WTC11 (cell line): ENCODE results near the gene HOXC5. TPM values are rescaled to one million over a fixed set of nuclear protein-coding genes. Genes with fewer than 3 reads are reported as not detected.

Experiments
- ATAC-seq: fragments of 200-7000 bp; cut with Tn5 transposase; 2 replicates; pipeline ENCODE4 v1.10.0; 2021; ENCODE audit warnings: mild to moderate bottlenecking, moderate library complexity
- CTCF ChIA-PET: fragments of 300-600 bp; sonication (Branson Sonifier 250); formaldehyde crosslinking; loops from one replicate; lab custom pipeline; 2021; ENCODE audit warnings: antibody characterized with exemption; lab: Charles Lee
- POLR2A ChIA-PET: fragments of 350-600 bp; sonication (Branson Sonifier 250); formaldehyde crosslinking; loops from one replicate; lab custom pipeline; 2021; ENCODE audit warnings: antibody characterized with exemption; lab: Charles Lee
- DNase-seq: peaks from one replicate; pipeline ENCODE4 v3.0.0; 2021; ENCODE audit warnings: low spot score
- H3K27ac Mint-ChIP-seq: 2 replicates; pipeline ENCODE4 v1.8.0; 2021; ENCODE audit warnings: mixed read lengths
- H3K27me3 Mint-ChIP-seq: 2 replicates; pipeline ENCODE4 v1.8.0; 2021; ENCODE audit warnings: low read depth, mild to moderate bottlenecking, moderate library complexity, mixed read lengths
- H3K36me3 Mint-ChIP-seq: 2 replicates; pipeline ENCODE4 v1.8.0; 2021; ENCODE audit warnings: mixed read lengths
- H3K4me1 Mint-ChIP-seq: 2 replicates; pipeline ENCODE4 v1.8.0; 2022; ENCODE audit warnings: mixed read lengths
- H3K4me3 Mint-ChIP-seq: 2 replicates; pipeline ENCODE4 v1.8.0; 2021; ENCODE audit warnings: mild to moderate bottlenecking, moderate library complexity, mixed read lengths
- H3K9me3 Mint-ChIP-seq: 2 replicates; pipeline ENCODE4 v1.8.0; 2021; ENCODE audit warnings: mixed read lengths
- FOXJ3 ChIP-seq: sonication (generic); formaldehyde crosslinking; IDR thresholded peaks from 2 replicates; pipeline ENCODE4 v1.9.0; 2021; ENCODE audit warnings: missing genetic modification reagents, mild to moderate bottlenecking, borderline replicate concordance
- FOXP1 ChIP-seq: sonication (generic); formaldehyde crosslinking; IDR thresholded peaks from 2 replicates; pipeline ENCODE4 v1.8.0; 2022; ENCODE audit warnings: missing genetic modification reagents, mild to moderate bottlenecking, moderate library complexity, borderline replicate concordance
- JAZF1 ChIP-seq: fragments of 250-450 bp; sonication (Bioruptor Pico); IDR thresholded peaks from 2 replicates; pipeline ENCODE4 v1.9.0; 2021; ENCODE audit warnings: moderate library complexity, mild to moderate bottlenecking, inconsistent platforms
- JUN ChIP-seq: sonication (generic); formaldehyde crosslinking; IDR thresholded peaks from 2 replicates; pipeline ENCODE4 v1.8.0; 2023; ENCODE audit warnings: mild to moderate bottlenecking, missing genetic modification reagents
- NFATC4 ChIP-seq: fragments of 250-450 bp; sonication (Bioruptor Pico); IDR thresholded peaks from 2 replicates; pipeline ENCODE4 v1.9.0; 2021; ENCODE audit warnings: mild to moderate bottlenecking
- NR3C1 ChIP-seq: sonication (generic); formaldehyde crosslinking; conservative IDR thresholded peaks from 2 replicates; pipeline ENCODE4 v1.8.1; 2023; ENCODE audit warnings: low read depth, mild to moderate bottlenecking, missing genetic modification reagents
- TCF7 ChIP-seq: sonication (generic); formaldehyde crosslinking; IDR thresholded peaks from 2 replicates; pipeline ENCODE4 v1.8.0; 2022; ENCODE audit warnings: mild to moderate bottlenecking, low read depth, missing genetic modification reagents, moderate library complexity
- TEAD4 ChIP-seq: sonication (generic); formaldehyde crosslinking; IDR thresholded peaks from 2 replicates; pipeline ENCODE4 v1.8.0; 2022; ENCODE audit warnings: mild to moderate bottlenecking, missing genetic modification reagents
- ZNF219 ChIP-seq: sonication (generic); formaldehyde crosslinking; IDR thresholded peaks from 2 replicates; pipeline ENCODE4 v1.8.0; 2023; ENCODE audit warnings: missing genetic modification reagents, mild to moderate bottlenecking, borderline replicate concordance
- ZNF416 ChIP-seq: fragments of 250-450 bp; sonication (Bioruptor Pico); IDR thresholded peaks from 2 replicates; pipeline ENCODE4 v1.9.0; 2021; ENCODE audit warnings: mild to moderate bottlenecking, inconsistent platforms
- total RNA-seq: library from RNA; stranded (reverse); gene quantifications from 3 replicates; pipeline ENCODE4 v1.2.3, GENCODE V29; 2021
- TF ChIP-seq, protein P1 (sequence below): sonication (generic); formaldehyde crosslinking; IDR thresholded peaks from 2 replicates; pipeline ENCODE4 v1.8.0; 2022; ENCODE audit warnings: missing genetic modification reagents
- TF ChIP-seq, protein P2 (sequence below): sonication (generic); formaldehyde crosslinking; IDR thresholded peaks from 2 replicates; pipeline ENCODE4 v1.8.1; 2023; ENCODE audit warnings: mild to moderate bottlenecking, missing genetic modification reagents
- TF ChIP-seq, protein P3 (sequence below): sonication (generic); formaldehyde crosslinking; IDR thresholded peaks from 2 replicates; pipeline ENCODE4 v1.8.0; 2022; ENCODE audit warnings: mild to moderate bottlenecking, missing genetic modification reagents
- TF ChIP-seq, protein P4 (sequence below): sonication (generic); formaldehyde crosslinking; IDR thresholded peaks from 2 replicates; pipeline ENCODE4 v1.8.0; 2022; ENCODE audit warnings: mild to moderate bottlenecking, missing genetic modification reagents
- TF ChIP-seq, protein P5 (sequence below): sonication (generic); formaldehyde crosslinking; IDR thresholded peaks from 2 replicates; pipeline ENCODE4 v1.8.0; 2023; ENCODE audit warnings: mild to moderate bottlenecking, missing genetic modification reagents
- TF ChIP-seq, protein P6 (sequence below): sonication (generic); formaldehyde crosslinking; IDR thresholded peaks from 2 replicates; pipeline ENCODE4 v1.8.1; 2023; ENCODE audit warnings: mild to moderate bottlenecking, missing genetic modification reagents

Gene HOXC5
- total RNA-seq, 1 experiment from 2014 or later: not detected

DNA sequence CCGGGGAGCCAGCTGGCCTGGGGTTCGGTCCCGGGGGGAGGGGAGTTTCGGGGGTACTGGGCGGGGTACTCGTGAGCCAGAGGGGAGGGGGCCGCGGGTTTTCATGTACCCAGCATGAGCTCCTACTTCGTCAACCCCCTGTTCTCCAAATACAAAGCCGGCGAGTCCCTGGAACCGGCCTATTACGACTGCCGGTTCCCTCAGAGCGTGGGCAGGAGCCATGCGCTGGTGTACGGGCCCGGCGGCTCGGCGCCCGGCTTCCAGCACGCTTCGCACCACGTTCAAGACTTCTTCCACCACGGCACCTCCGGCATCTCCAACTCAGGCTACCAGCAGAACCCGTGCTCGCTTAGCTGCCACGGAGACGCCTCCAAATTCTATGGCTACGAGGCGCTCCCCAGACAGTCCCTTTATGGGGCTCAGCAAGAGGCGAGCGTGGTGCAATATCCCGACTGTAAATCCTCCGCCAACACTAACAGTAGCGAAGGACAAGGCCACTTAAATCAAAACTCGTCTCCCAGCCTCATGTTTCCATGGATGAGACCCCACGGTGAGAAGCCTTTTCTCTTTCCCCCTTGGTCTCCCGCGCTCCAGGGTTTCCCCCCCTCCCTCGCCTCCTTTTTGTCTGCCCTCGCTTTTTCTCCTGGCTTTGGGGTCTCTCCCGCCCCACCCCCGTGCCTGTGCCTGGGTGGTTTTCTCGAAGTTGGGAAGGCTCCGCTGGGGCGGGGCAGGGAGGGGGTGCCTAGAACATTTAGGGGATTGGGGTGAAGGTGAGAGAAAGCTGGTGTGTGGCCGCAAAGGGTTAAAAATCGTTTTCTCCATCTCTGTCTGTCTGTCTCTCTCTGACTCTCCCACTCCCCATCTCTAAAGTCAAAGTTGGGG, 23.4 kb upstream of the HOXC5 start:
- no peak for TF ChIP-seq NR3C1 (CRISPR knock-in tag)
- TF ChIP-seq, protein P1, sequence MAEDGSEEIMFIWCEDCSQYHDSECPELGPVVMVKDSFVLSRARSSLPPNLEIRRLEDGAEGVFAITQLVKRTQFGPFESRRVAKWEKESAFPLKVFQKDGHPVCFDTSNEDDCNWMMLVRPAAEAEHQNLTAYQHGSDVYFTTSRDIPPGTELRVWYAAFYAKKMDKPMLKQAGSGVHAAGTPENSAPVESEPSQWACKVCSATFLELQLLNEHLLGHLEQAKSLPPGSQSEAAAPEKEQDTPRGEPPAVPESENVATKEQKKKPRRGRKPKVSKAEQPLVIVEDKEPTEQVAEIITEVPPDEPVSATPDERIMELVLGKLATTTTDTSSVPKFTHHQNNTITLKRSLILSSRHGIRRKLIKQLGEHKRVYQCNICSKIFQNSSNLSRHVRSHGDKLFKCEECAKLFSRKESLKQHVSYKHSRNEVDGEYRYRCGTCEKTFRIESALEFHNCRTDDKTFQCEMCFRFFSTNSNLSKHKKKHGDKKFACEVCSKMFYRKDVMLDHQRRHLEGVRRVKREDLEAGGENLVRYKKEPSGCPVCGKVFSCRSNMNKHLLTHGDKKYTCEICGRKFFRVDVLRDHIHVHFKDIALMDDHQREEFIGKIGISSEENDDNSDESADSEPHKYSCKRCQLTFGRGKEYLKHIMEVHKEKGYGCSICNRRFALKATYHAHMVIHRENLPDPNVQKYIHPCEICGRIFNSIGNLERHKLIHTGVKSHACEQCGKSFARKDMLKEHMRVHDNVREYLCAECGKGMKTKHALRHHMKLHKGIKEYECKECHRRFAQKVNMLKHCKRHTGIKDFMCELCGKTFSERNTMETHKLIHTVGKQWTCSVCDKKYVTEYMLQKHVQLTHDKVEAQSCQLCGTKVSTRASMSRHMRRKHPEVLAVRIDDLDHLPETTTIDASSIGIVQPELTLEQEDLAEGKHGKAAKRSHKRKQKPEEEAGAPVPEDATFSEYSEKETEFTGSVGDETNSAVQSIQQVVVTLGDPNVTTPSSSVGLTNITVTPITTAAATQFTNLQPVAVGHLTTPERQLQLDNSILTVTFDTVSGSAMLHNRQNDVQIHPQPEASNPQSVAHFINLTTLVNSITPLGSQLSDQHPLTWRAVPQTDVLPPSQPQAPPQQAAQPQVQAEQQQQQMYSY: no peak
- TF ChIP-seq, protein P2, sequence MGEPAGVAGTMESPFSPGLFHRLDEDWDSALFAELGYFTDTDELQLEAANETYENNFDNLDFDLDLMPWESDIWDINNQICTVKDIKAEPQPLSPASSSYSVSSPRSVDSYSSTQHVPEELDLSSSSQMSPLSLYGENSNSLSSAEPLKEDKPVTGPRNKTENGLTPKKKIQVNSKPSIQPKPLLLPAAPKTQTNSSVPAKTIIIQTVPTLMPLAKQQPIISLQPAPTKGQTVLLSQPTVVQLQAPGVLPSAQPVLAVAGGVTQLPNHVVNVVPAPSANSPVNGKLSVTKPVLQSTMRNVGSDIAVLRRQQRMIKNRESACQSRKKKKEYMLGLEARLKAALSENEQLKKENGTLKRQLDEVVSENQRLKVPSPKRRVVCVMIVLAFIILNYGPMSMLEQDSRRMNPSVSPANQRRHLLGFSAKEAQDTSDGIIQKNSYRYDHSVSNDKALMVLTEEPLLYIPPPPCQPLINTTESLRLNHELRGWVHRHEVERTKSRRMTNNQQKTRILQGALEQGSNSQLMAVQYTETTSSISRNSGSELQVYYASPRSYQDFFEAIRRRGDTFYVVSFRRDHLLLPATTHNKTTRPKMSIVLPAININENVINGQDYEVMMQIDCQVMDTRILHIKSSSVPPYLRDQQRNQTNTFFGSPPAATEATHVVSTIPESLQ (CRISPR knock-in tag): no peak
- ATAC-seq (no peak), DNase-seq (no peak)
- POLR2A ChIA-PET: interaction anchor here (0.7 kb wide), 1 partner anchor 19 kb away, joined by 3 read pairs; the partner anchor contains the start of gene HOXC6
- no peaks in the 10 kb centered on the region for H3K36me3 Mint-ChIP-seq
- no peak overlapping the region for H3K27ac Mint-ChIP-seq
- peaks cover 25% of the 10 kb centered on the region for H3K4me1 Mint-ChIP-seq
- no peaks in the 10 kb centered on the region for H3K9me3 Mint-ChIP-seq
- peak overlapping the region; percentile 35 for H3K4me3 Mint-ChIP-seq
- CTCF ChIA-PET: interaction anchor here (0.6 to 10.8 kb wide), 24 partner anchors 8 to 381 kb away, joined by 3 to 107 read pairs (median 5); partner anchors contain the start of genes HOXC10, HOXC11, HOXC5 and HOXC6
- H3K27me3 Mint-ChIP-seq: peaks cover 100% of the 10 kb centered on the region

DNA sequence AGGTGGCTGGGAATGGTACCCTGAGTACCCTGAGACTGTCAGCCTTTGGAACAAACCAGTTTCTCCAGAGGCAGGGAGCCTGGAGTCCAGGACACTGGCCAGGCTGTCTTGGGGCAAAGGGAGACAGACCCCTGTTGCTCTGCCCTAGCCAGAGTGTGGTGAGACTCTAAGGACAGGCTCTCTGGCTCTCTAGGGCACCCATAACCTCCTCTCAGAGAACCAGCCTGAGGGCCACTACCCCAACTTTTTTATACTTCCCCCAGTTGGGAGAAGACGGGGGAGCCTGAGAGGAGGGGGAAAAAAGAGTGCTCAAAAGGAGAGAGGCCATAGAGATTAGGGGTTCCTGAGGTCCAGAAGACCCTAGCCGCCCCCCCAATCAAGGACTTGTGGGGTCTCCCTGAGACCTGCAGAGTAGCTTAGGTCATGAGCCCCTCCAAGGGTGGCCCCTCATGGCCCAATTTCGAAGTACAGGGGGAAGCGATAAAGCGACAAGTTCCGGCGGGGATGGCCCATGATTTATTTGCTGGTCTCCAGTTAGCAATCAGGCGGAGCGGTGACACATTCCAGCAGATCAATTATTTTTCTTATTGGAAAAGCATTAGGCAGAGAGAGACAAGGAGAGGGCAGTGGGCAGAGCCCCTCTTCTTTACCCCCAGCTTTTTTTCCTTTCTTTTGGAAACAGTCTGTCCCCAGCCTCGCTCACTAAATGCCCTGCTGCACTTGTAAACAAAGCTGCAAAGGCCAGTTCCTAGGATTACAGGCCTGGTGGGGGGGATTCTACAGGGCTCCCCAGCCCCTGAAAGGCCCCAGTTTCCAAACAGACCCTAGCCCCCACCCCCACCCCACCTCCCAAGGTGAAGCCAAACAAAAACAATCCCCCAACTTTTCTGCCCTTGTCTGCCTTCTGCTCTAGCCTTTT, 22.5 kb upstream of the HOXC5 start:
- ChIA-PET POLR2A (no interaction called here), CTCF (interaction anchor here (1.0 to 1.6 kb wide), 4 partner anchors 11 to 181 kb away, joined by 3 to 6 read pairs (median 4); partner anchors contain the start of gene HOXC13)
- ATAC-seq: no peak
- Mint-ChIP-seq H3K27me3 (peaks cover 100% of the 10 kb centered on the region), H3K27ac (no peak overlapping the region)
- no peak for DNase-seq
- no peak for TF ChIP-seq JUN (CRISPR knock-in tag)
- TF ChIP-seq, all 79 proteins: peak for 0
- no peaks in the 10 kb centered on the region for H3K36me3 Mint-ChIP-seq
- peaks cover 28% of the 10 kb centered on the region for H3K4me1 Mint-ChIP-seq
- no peaks in the 10 kb centered on the region for H3K9me3 Mint-ChIP-seq
- H3K4me3 Mint-ChIP-seq: no peak overlapping the region

DNA sequence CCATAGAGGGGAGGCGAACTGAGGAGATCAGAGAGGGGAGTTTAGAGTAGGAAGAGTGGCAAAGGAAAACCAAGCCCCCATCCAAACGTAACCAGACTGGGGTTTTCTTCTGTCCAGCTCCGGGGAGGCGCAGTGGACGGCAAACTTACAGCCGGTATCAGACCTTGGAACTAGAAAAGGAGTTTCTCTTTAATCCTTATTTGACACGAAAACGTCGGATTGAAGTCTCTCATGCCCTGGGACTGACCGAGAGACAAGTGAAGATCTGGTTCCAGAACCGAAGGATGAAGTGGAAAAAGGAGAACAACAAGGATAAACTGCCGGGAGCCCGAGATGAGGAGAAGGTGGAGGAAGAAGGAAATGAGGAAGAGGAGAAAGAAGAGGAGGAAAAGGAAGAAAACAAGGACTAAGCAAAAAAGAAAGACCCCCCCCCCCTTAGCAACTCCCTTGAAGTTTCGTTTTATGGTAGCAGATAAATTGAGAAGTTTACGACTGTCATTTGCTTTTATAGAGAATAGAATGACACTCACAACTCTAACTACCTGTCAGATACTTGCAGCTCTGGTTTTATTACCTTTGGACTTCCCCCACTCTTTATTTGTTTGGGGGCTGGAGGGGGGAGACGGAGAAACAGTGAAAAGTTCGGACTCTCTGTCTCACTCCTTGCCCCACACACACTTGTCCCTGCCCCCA, 21.7 kb upstream of the HOXC5 start:
- peaks cover 26% of the 10 kb centered on the region for H3K4me1 Mint-ChIP-seq
- H3K36me3 Mint-ChIP-seq: no peaks in the 10 kb centered on the region
- no peak for DNase-seq
- H3K4me3 Mint-ChIP-seq: no peak overlapping the region
- H3K27me3 Mint-ChIP-seq: peaks cover 100% of the 10 kb centered on the region
- no peak for ATAC-seq
- no peak overlapping the region for H3K27ac Mint-ChIP-seq
- CTCF ChIA-PET: interaction anchor here (1.0 to 1.4 kb wide), 3 partner anchors 13 to 180 kb away, joined by 3 to 4 read pairs (median 3); partner anchors contain the start of gene HOXC13
- no peaks in the 10 kb centered on the region for H3K9me3 Mint-ChIP-seq
- POLR2A ChIA-PET: interaction anchor here (0.6 kb wide), 1 partner anchor 43 kb away, joined by 5 read pairs; no protein-coding TSS in a partner anchor
- TF ChIP-seq, protein P3, sequence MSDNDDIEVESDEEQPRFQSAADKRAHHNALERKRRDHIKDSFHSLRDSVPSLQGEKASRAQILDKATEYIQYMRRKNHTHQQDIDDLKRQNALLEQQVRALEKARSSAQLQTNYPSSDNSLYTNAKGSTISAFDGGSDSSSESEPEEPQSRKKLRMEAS: no peak
- no peak for TF ChIP-seq TEAD4 (CRISPR knock-in tag)
- TF ChIP-seq, protein P4, sequence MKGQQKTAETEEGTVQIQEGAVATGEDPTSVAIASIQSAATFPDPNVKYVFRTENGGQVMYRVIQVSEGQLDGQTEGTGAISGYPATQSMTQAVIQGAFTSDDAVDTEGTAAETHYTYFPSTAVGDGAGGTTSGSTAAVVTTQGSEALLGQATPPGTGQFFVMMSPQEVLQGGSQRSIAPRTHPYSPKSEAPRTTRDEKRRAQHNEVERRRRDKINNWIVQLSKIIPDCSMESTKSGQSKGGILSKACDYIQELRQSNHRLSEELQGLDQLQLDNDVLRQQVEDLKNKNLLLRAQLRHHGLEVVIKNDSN (CRISPR knock-in tag): no peak
- no peak for TF ChIP-seq JAZF1
- TF ChIP-seq, protein P5, sequence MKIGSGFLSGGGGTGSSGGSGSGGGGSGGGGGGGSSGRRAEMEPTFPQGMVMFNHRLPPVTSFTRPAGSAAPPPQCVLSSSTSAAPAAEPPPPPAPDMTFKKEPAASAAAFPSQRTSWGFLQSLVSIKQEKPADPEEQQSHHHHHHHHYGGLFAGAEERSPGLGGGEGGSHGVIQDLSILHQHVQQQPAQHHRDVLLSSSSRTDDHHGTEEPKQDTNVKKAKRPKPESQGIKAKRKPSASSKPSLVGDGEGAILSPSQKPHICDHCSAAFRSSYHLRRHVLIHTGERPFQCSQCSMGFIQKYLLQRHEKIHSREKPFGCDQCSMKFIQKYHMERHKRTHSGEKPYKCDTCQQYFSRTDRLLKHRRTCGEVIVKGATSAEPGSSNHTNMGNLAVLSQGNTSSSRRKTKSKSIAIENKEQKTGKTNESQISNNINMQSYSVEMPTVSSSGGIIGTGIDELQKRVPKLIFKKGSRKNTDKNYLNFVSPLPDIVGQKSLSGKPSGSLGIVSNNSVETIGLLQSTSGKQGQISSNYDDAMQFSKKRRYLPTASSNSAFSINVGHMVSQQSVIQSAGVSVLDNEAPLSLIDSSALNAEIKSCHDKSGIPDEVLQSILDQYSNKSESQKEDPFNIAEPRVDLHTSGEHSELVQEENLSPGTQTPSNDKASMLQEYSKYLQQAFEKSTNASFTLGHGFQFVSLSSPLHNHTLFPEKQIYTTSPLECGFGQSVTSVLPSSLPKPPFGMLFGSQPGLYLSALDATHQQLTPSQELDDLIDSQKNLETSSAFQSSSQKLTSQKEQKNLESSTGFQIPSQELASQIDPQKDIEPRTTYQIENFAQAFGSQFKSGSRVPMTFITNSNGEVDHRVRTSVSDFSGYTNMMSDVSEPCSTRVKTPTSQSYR (CRISPR knock-in tag): no peak
- TF ChIP-seq FOXJ3 (CRISPR knock-in tag): no peak
- TF ChIP-seq TCF7 (CRISPR knock-in tag): no peak
- no peak for TF ChIP-seq ZNF416 (CRISPR knock-in tag)
- TF ChIP-seq NFATC4 (CRISPR knock-in tag): no peak
- TF ChIP-seq FOXP1 (CRISPR knock-in tag): no peak
- no peak for TF ChIP-seq ZNF219 (CRISPR knock-in tag)
- TF ChIP-seq, protein P6, sequence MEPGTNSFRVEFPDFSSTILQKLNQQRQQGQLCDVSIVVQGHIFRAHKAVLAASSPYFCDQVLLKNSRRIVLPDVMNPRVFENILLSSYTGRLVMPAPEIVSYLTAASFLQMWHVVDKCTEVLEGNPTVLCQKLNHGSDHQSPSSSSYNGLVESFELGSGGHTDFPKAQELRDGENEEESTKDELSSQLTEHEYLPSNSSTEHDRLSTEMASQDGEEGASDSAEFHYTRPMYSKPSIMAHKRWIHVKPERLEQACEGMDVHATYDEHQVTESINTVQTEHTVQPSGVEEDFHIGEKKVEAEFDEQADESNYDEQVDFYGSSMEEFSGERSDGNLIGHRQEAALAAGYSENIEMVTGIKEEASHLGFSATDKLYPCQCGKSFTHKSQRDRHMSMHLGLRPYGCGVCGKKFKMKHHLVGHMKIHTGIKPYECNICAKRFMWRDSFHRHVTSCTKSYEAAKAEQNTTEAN (CRISPR knock-in tag): no peak
